Measurements from ENCODE around the gene TSPAN5. TPM values are rescaled to one million over a fixed set of nuclear protein-coding genes. Genes with fewer than 3 reads are reported as not detected.

Gene TSPAN5
- total and polyA plus RNA-seq, 8 donors = 0.23 to 2.6 (median 1.2) TPM

- Histone ChIP-seq H3K9me3 (no peaks in the 10 kb centered on the region), H3K27me3 (no peaks in the 10 kb centered on the region), H3K36me3 (no peaks in the 10 kb centered on the region), H3K4me1 (no peaks in the 10 kb centered on the region), H3K4me3 (no peak overlapping the region), H3K27ac (no peak overlapping the region)
- FAIRE-seq = no peak
- 83 to 89% methylated on average over 11 of the region's 11 CpGs for whole genome bisulfite sequencing, 2 donors
- intact Hi-C loops (cut with DNase I) = no loop called here
- DNase-seq = no peak
- no peak for ATAC-seq
- no peak for TF ChIP-seq CTCF (IDR thresholded peaks at IDR 0.05)
Measured at GRCh38 chr4:98612318-98613250, 45.8 kb downstream of the TSPAN5 start.

GRCh38 chr4:98611677-98612317, 46.6 kb downstream of the TSPAN5 start:
- intact Hi-C loops (cut with DNase I) = no loop called here
- no peaks in the 10 kb centered on the region for H3K4me1 ChIP-seq

DNA sequence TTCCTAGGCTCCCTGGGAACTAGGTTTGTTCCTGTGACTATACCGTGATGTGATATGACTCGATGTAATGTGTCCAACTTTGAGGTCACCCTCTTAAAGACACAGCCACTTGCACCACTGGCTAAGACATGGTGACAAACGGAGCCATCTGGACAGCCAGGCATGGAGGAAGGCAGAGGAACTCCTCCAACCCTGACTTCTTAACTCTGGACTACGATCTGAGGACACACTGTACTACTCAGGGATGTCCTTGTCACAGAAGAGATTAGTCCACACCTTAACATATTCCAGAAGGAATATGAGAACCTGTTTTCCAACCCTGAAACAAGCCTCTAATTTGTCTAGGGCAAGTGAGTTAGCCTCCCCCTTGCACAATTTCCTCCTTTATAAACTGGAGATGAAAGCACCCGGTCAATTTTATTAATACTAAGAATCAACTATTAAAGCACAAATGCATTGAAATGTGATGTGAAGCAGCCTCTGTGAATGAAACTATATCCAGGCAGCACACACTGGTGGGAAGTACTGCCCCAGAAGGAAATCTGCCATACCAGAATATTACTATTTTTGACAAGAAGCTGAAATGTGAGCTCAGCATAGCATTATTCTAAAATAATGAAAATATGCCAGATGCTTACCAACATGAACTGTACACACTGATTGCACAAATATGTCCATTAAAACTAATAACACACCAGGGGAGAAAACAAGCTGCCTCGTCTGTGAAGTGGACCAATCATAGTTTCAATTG, 47.3 kb downstream of the TSPAN5 start:
- no peaks in the 10 kb centered on the region for H3K36me3 ChIP-seq
- 49 to 60% methylated on average over 6 of the region's 6 CpGs for WGBS, 2 donors
- intact Hi-C loops (cut with DNase I) = no loop called here
- no peak overlapping the region for H3K4me3 ChIP-seq
- no peak for DNase-seq
- H3K4me1 ChIP-seq = no peaks in the 10 kb centered on the region
- H3K27ac ChIP-seq = no peak overlapping the region
- TF ChIP-seq CTCF (IDR thresholded peaks at IDR 0.05) = no peak
- ATAC-seq = no peak
- no peak for FAIRE-seq
- H3K9me3 ChIP-seq = no peaks in the 10 kb centered on the region
- no peaks in the 10 kb centered on the region for H3K27me3 ChIP-seq

More at GRCh38 chr4:98611677-98612317, 46.6 kb downstream of the TSPAN5 start:
- ATAC-seq = no peak
- no peaks in the 10 kb centered on the region for H3K9me3 ChIP-seq
- no peak overlapping the region for H3K4me3 ChIP-seq
- H3K27ac ChIP-seq = no peak overlapping the region
- FAIRE-seq = no peak
- no peak for DNase-seq
- H3K36me3 ChIP-seq = no peaks in the 10 kb centered on the region
- 91 to 98% methylated on average over 6 of the region's 6 CpGs for WGBS, 2 donors
- no peaks in the 10 kb centered on the region for H3K27me3 ChIP-seq
- TF ChIP-seq CTCF (IDR thresholded peaks at IDR 0.05) = no peak

DNA sequence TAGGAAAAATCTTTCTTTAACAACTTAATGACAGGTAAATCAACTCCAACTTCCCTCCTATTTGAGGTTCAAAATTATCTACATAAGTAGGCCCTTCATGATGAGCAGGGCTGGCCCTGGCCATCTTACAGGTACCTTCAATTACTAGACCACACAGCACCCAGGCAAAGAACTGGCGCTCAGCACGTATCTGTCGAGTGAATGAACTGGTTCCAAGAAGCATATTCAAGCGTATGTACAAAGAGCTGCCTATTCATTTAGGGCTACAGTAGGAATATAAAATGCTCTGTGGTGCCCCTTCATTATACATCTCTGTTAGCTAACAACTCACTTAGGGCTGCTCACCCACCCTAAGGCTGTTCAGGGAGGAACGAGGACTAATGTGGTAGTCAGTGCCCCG, 48.0 kb downstream of the TSPAN5 start:
- H3K4me3 ChIP-seq = no peak overlapping the region
- DNase-seq (no peak), ATAC-seq (no peak), FAIRE-seq (no peak)
- no peak for TF ChIP-seq CTCF (IDR thresholded peaks at IDR 0.05)
- 70 to 97% methylated on average over 6 of the region's 6 CpGs for WGBS, 2 donors
- no peaks in the 10 kb centered on the region for H3K27me3 ChIP-seq
- H3K27ac ChIP-seq = no peak overlapping the region
- no peaks in the 10 kb centered on the region for H3K4me1 ChIP-seq
- no peaks in the 10 kb centered on the region for H3K36me3 ChIP-seq
- intact Hi-C loops (cut with DNase I) = no loop called here
- no peaks in the 10 kb centered on the region for H3K9me3 ChIP-seq

Data from pancreas (tissue), 10 donors.